ENCODE data around the gene ZNHIT6. TPM values are rescaled to one million over a fixed set of nuclear protein-coding genes. Genes with fewer than 3 reads are reported as not detected.

The ZNHIT6 gene
- total RNA-seq, 1 donor from 2014 or later, result 8.7 TPM

- no peaks in the 10 kb centered on the region for H3K27me3 ChIP-seq (ENCODE audit: low read depth)
- no peak overlapping the region for H3K4me3 ChIP-seq
- intact Hi-C loops (cut with micrococcal nuclease), result no loop called here
- H3K4me1 ChIP-seq, result peaks cover 13% of the 10 kb centered on the region
- no peak overlapping the region for H3K27ac ChIP-seq (replicated peaks)
- H3K36me3 ChIP-seq, result peaks cover 16% of the 10 kb centered on the region
- no peak for TF ChIP-seq CTCF (IDR thresholded peaks at IDR 0.05; ENCODE audit: borderline replicate concordance)
- H3K9me3 ChIP-seq (replicated peaks), result no peaks in the 10 kb centered on the region
- DNase-seq, result no peak
These were observed 24.8 kb downstream of the ZNHIT6 start for GRCh38 chr1:85683292-85684025.

GRCh38 chr1:85681087-85681486 lies 27.1 kb downstream of the ZNHIT6 start:
- Histone ChIP-seq H3K4me1 (peaks cover 13% of the 10 kb centered on the region), H3K36me3 (peaks cover 38% of the 10 kb centered on the region), H3K27ac (replicated peaks) (peak overlapping the region; percentile 9), H3K4me3 (no peak overlapping the region), H3K27me3 (ENCODE audit: low read depth) (no peaks in the 10 kb centered on the region), H3K9me3 (replicated peaks) (no peaks in the 10 kb centered on the region)
- no peak for DNase-seq
- intact Hi-C loops (cut with micrococcal nuclease), result no loop called here
- no peak for TF ChIP-seq CTCF (IDR thresholded peaks at IDR 0.05; ENCODE audit: borderline replicate concordance)

- Histone ChIP-seq H3K9me3 (replicated peaks) (no peaks in the 10 kb centered on the region), H3K4me1 (peaks cover 13% of the 10 kb centered on the region), H3K27me3 (ENCODE audit: low read depth) (no peaks in the 10 kb centered on the region), H3K36me3 (peaks cover 60% of the 10 kb centered on the region), H3K4me3 (no peak overlapping the region), H3K27ac (replicated peaks) (no peak overlapping the region)
- no peak for TF ChIP-seq CTCF (IDR thresholded peaks at IDR 0.05; ENCODE audit: borderline replicate concordance)
- no peak for DNase-seq
- intact Hi-C loops (cut with micrococcal nuclease), result no loop called here
These were observed 30.0 kb downstream of the ZNHIT6 start for GRCh38 chr1:85678193-85678592.

- no peak for TF ChIP-seq CTCF (IDR thresholded peaks at IDR 0.05; ENCODE audit: borderline replicate concordance)
- Histone ChIP-seq H3K27me3 (ENCODE audit: low read depth) (no peaks in the 10 kb centered on the region), H3K27ac (replicated peaks) (no peak overlapping the region), H3K4me1 (peaks cover 13% of the 10 kb centered on the region), H3K4me3 (no peak overlapping the region), H3K9me3 (replicated peaks) (no peaks in the 10 kb centered on the region), H3K36me3 (peaks cover 64% of the 10 kb centered on the region)
- intact Hi-C loops (cut with micrococcal nuclease), result no loop called here
- no peak for DNase-seq
These were observed 30.6 kb downstream of the ZNHIT6 start for GRCh38 chr1:85677656-85678055.

- Histone ChIP-seq H3K27me3 (ENCODE audit: low read depth) (no peaks in the 10 kb centered on the region), H3K9me3 (replicated peaks) (no peaks in the 10 kb centered on the region), H3K36me3 (peaks cover 65% of the 10 kb centered on the region), H3K27ac (replicated peaks) (no peak overlapping the region), H3K4me1 (no peaks in the 10 kb centered on the region), H3K4me3 (no peak overlapping the region)
- DNase-seq, result no peak
- TF ChIP-seq CTCF (IDR thresholded peaks at IDR 0.05; ENCODE audit: borderline replicate concordance), result no peak
- intact Hi-C loops (cut with micrococcal nuclease), result no loop called here
These were observed 36.1 kb downstream of the ZNHIT6 start for GRCh38 chr1:85672031-85672660.
